Retinal pigment epithelial cell (primary cell): ENCODE measurements around the gene B3GALNT2.

ENCODE experiments used
- DNase-seq: peaks from one replicate; pipeline ENCODE4 v3.0.0-alpha.2; 2010; ENCODE audit warnings: low read depth
- H3K4me3 ChIP-seq: 2 replicates; pipeline ENCODE4 v1.5.1; 2011; ENCODE audit warnings: mild to moderate bottlenecking, low read length, control low read depth, moderate library complexity
- CTCF ChIP-seq: conservative IDR thresholded peaks from 2 replicates; pipeline ENCODE4 v1.5.1; 2011; ENCODE audit warnings: low read depth, low read length, control low read depth, inconsistent platforms

Gene B3GALNT2

GRCh38 chr1:235502601-235503402 lies 1.4 kb downstream of the B3GALNT2 start:
- TF ChIP-seq CTCF = no peak
- peak overlapping the region; percentile 88 for H3K4me3 ChIP-seq
- no peak for DNase-seq

GRCh38 chr1:235500971-235501540 lies 3.2 kb downstream of the B3GALNT2 start:
- no peak for TF ChIP-seq CTCF
- DNase-seq = no peak
- H3K4me3 ChIP-seq = no peak overlapping the region

GRCh38 chr1:235495551-235495950 lies 8.7 kb downstream of the B3GALNT2 start:
- no peak for TF ChIP-seq CTCF
- no peak overlapping the region for H3K4me3 ChIP-seq
- no peak for DNase-seq

GRCh38 chr1:235495030-235495429 lies 9.2 kb downstream of the B3GALNT2 start:
- no peak for TF ChIP-seq CTCF
- H3K4me3 ChIP-seq = no peak overlapping the region
- DNase-seq = no peak

- DNase-seq = no peak
- TF ChIP-seq CTCF = no peak
- H3K4me3 ChIP-seq = no peak overlapping the region
Observed at GRCh38 chr1:235494531-235494930, 9.7 kb downstream of the B3GALNT2 start.

- H3K4me3 ChIP-seq = no peak overlapping the region
- DNase-seq = no peak
- no peak for TF ChIP-seq CTCF
Observed at GRCh38 chr1:235491644-235492043, 12.6 kb downstream of the B3GALNT2 start.

GRCh38 chr1:235486321-235486720 lies 17.9 kb downstream of the B3GALNT2 start:
- no peak for TF ChIP-seq CTCF
- DNase-seq = no peak
- no peak overlapping the region for H3K4me3 ChIP-seq
